Motor neuron (in vitro differentiated cells): Measurements from ENCODE around the gene IL15. TPM values are rescaled to one million over a fixed set of nuclear protein-coding genes. Genes with fewer than 3 reads are reported as not detected.

Source experiments
- ATAC-seq, 8 experiments: fragments of 200-7000 bp; cut with Tn5 transposase; replicated peaks in 6 of 8; 2 replicates each; pipeline ENCODE4 v1.8.0; 2021; ENCODE audit warnings: mild to moderate bottlenecking in 8 of 8, moderate library complexity in 8 of 8
- H3K27ac ChIP-seq, 2 donors: fragments of 250-450 bp; sonication (Bioruptor Pico); 2 replicates each; pipeline ENCODE4 v1.9.0; 2021; ENCODE audit warnings: antibody characterized with exemption in 2 of 2, mild to moderate bottlenecking in 2 of 2, moderate library complexity in 1 of 2
- H3K4me1 ChIP-seq, 2 donors: fragments of 250-450 bp; sonication (Bioruptor Pico); replicated peaks in 1 of 2; 2 replicates each; pipeline ENCODE4 v1.6.1; 2021; ENCODE audit warnings: antibody characterized with exemption in 2 of 2, mild to moderate bottlenecking in 2 of 2, moderate library complexity in 1 of 2
- H3K4me3 ChIP-seq, 5 donors: fragments of 250-450 bp; sonication (Bioruptor Pico); 2 replicates each; pipeline ENCODE4 v1.9.0; 2021; ENCODE audit warnings: antibody characterized with exemption in 5 of 5, mild to moderate bottlenecking in 5 of 5, moderate library complexity in 4 of 5
- WGBS, 10 experiments: fragments of 450-650 bp; shearing (Covaris generic); methylation state at CpG; one replicate each; pipeline ENCODE4 v1.0.0; 2022; 5-methylcytosine and 5-hydroxymethylcytosine counted together
- in situ Hi-C, 9 experiments: fragments of 400-800 bp; cut with MboI; loops; one replicate each; pipeline ENCODE4 v1.15.0; 2021; ENCODE audit warnings: low sequenced_read_pairs in 9 of 9, low pct_unique_long_range_greater_than_20kb in 2 of 9; ENCODE audit not compliant: unreplicated experiment in 9 of 9
- total RNA-seq, 8 experiments: library from RNA; unstranded; fragments of 300-600 nt; gene quantifications; 2 replicates each; pipeline versions ENCODE4 v1.2.3 to v1.2.4, GENCODE V29; 2022

IL15 gene
- total RNA-seq, 8 experiments from 2014 or later, result 0.16 to 3.3 (median 0.43) TPM

- no peak for ATAC-seq
- Histone ChIP-seq H3K4me3 (no peak overlapping the region), H3K4me1 (peaks cover 11 to 12% of the 10 kb centered on the region in 2 donors), H3K27ac (no peak overlapping the region)
- 52 to 87% (median 75%) methylated on average over 3 to 10 of the region's 10 CpGs for WGBS, 10 experiments
- in situ Hi-C loops, result no loop called here
These were observed 135.8 kb downstream of the IL15 start for GRCh38 chr4:141771889-141772830.

- WGBS, 10 experiments, result 43 to 100% (median 100%) methylated on average over 1 to 2 of the region's 2 CpGs; no CpG with 5 or more reads in 5 of the 10 experiments
- ATAC-seq, result no peak
- Histone ChIP-seq H3K27ac (no peak overlapping the region), H3K4me3 (no peak overlapping the region), H3K4me1 (peaks cover 11 to 12% of the 10 kb centered on the region in 2 donors)
- in situ Hi-C loops, result no loop called here
These were observed 136.5 kb downstream of the IL15 start for GRCh38 chr4:141772838-141773237.

GRCh38 chr4:141782205-141782604 lies 145.8 kb downstream of the IL15 start:
- in situ Hi-C loops, result no loop called here
- no peak for ATAC-seq
- H3K4me1 ChIP-seq, result no peaks in the 10 kb centered on the region
- H3K4me3 ChIP-seq, result no peak overlapping the region
- no peak overlapping the region for H3K27ac ChIP-seq
